Measurements from ENCODE around the gene CXCL16.

The CXCL16 gene, protein sequence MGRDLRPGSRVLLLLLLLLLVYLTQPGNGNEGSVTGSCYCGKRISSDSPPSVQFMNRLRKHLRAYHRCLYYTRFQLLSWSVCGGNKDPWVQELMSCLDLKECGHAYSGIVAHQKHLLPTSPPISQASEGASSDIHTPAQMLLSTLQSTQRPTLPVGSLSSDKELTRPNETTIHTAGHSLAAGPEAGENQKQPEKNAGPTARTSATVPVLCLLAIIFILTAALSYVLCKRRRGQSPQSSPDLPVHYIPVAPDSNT

GRCh38 chr17:4739122-4740024 is at the start of gene CXCL16, which contains the start of gene ZMYND15:
Gene CXCL16, minus strand, starts transcription at chr17:4739928. Its CDS starts 589 bp downstream, at chr17:4739339.
Gene ZMYND15, plus strand, starts transcription at chr17:4739833. Its CDS starts 716 bp downstream, at chr17:4740549.
- H3K9me3 Mint-ChIP-seq: no peaks in the 10 kb centered on the region
- H3K4me3 Mint-ChIP-seq: peak within 1 kb of the TSS; percentile 87
- peak within 1 kb of the TSS; percentile 42 for H3K27ac Mint-ChIP-seq
- no peaks in the 10 kb centered on the region for H3K36me3 Mint-ChIP-seq (ENCODE audit: low read depth)
- H3K4me1 Mint-ChIP-seq (ENCODE audit: low read depth): peaks cover 18% of the 10 kb centered on the region
- DNase-seq (ENCODE audit: low spot score): peak; percentile 49
- H3K27me3 Mint-ChIP-seq (ENCODE audit: low read depth): peaks cover 37% of the 10 kb centered on the region

DNA sequence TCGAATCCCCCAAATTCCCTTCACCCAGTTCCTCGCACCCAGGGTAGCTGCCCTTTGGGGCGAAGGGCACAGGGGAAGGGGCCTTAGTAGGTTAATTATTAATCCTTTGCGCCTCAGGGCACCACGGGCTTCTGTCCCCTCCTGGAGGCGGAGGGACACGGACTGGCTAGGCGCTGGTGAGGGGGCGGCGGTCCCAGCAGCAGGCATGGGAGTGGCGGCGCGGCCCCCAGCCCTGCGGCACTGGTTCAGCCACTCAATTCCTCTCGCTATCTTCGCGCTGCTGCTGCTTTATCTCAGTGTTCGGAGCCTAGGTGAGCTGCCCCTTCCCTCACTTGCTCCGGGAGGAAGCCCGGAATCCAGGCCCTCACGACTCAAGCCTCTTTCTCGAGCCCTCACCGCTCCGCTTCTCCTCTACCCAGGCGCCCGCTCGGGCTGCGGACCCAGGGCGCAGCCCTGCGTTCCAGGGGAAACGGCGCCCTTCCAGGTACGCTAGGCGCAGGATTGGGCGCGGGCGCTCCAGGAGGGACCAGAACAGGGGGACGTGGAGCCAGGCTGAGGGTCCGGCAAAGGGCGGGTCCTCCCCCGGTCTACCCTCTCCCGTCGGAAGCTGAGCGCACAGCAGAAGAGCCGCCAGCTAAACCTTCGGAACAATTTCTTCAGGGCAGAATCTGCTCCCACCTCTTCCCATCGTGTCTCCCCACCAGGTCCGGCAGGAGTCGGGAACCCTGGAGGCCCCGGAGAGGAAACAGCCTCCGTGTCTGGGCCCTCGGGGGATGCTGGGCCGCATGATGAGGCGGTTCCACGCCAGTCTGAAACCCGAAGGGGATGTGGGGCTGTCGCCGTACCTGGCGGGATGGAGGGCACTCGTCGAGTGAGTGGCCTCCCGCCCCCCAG is 49.3 kb upstream of the CXCL16 start, which contains the start of gene GLTPD2:
Gene GLTPD2 (plus strand): TSS at position 158 of the 894 bp plus-strand sequence. CDS start 48 bp downstream, at position 206.
- no peak for DNase-seq (ENCODE audit: low spot score)
- Mint-ChIP-seq H3K9me3 (no peaks in the 10 kb centered on the region), H3K27me3 (ENCODE audit: low read depth) (peaks cover 45% of the 10 kb centered on the region)

GRCh38 chr17:4788159-4788806 is 48.6 kb upstream of the CXCL16 start:
- peaks cover 22% of the 10 kb centered on the region for H3K4me1 Mint-ChIP-seq (ENCODE audit: low read depth)
- peaks cover 3% of the 10 kb centered on the region for H3K36me3 Mint-ChIP-seq (ENCODE audit: low read depth)
- no peak overlapping the region for H3K27ac Mint-ChIP-seq
- DNase-seq (ENCODE audit: low spot score): no peak
- no peaks in the 10 kb centered on the region for H3K9me3 Mint-ChIP-seq
- H3K27me3 Mint-ChIP-seq (ENCODE audit: low read depth): peaks cover 52% of the 10 kb centered on the region
- H3K4me3 Mint-ChIP-seq: peak overlapping the region; percentile 61

More for the DNA sequence above, 49.3 kb upstream of the CXCL16 start, which contains the start of gene GLTPD2:
- Mint-ChIP-seq H3K27ac (peak within 1 kb of the TSS; percentile 68), H3K4me3 (peak within 1 kb of the TSS; percentile 73), H3K4me1 (ENCODE audit: low read depth) (peaks cover 25% of the 10 kb centered on the region), H3K36me3 (ENCODE audit: low read depth) (peaks cover 3% of the 10 kb centered on the region)

DNA sequence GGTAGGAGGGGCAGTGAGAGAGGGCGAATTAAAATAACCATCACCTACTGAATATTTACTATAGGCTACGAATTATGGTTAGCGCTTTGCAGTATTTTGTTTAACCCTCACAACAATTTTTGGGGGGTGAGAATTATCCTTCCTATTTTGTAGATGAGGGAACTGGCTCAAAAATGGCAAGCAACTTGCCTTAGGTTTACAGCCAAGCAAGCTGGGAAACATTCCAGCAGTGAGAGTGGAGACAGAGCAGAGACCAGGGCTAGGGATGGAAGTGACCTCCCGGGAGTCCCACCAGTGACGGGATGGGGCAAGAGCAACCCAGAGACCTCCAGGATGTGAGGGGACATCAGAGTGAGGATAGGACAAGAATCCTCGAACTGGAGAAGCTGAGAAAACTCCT is 46.8 kb upstream of the CXCL16 start:
- peaks cover 23% of the 10 kb centered on the region for H3K4me1 Mint-ChIP-seq (ENCODE audit: low read depth)
- peaks cover 3% of the 10 kb centered on the region for H3K36me3 Mint-ChIP-seq (ENCODE audit: low read depth)
- no peak overlapping the region for H3K4me3 Mint-ChIP-seq
- no peaks in the 10 kb centered on the region for H3K9me3 Mint-ChIP-seq
- no peak overlapping the region for H3K27ac Mint-ChIP-seq
- H3K27me3 Mint-ChIP-seq (ENCODE audit: low read depth): peaks cover 62% of the 10 kb centered on the region
- DNase-seq (ENCODE audit: low spot score): no peak

GRCh38 chr17:4786106-4786511 is 46.4 kb upstream of the CXCL16 start, which contains the start of gene VMO1:
Gene VMO1, minus strand, starts transcription at chr17:4786364. Its CDS starts 12 bp downstream, at chr17:4786352.
- H3K4me3 Mint-ChIP-seq: peak within 1 kb of the TSS; percentile 34
- DNase-seq (ENCODE audit: low spot score): no peak
- no peaks in the 10 kb centered on the region for H3K9me3 Mint-ChIP-seq
- peaks cover 22% of the 10 kb centered on the region for H3K4me1 Mint-ChIP-seq (ENCODE audit: low read depth)
- H3K36me3 Mint-ChIP-seq (ENCODE audit: low read depth): peaks cover 3% of the 10 kb centered on the region
- peaks cover 62% of the 10 kb centered on the region for H3K27me3 Mint-ChIP-seq (ENCODE audit: low read depth)
- H3K27ac Mint-ChIP-seq: no peak within 1 kb of the TSS

GRCh38 chr17:4785311-4786105 is 45.8 kb upstream of the CXCL16 start:
- no peak for DNase-seq (ENCODE audit: low spot score)
- Mint-ChIP-seq H3K4me1 (ENCODE audit: low read depth) (peaks cover 18% of the 10 kb centered on the region), H3K9me3 (no peaks in the 10 kb centered on the region)

DNA sequence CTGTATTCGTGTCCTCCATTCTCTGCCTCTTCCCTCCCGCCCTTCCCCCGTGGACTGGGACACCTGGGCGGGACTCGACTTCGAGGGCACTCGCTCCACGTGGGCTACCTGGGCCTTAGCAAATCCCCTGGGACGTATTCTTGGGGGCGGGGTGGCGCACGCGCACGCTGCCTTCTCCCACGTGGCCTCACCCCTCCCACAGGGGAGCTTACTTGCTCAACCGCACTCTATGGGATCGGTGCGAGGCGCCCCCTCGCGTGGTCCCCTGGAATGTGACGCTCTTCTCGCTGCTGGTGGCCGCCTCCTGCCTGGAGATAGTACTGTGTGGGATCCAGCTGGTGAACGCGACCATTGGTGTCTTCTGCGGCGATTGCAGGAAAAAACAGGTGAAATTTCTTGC is 42.9 kb upstream of the CXCL16 start:
- peaks cover 66% of the 10 kb centered on the region for H3K27me3 Mint-ChIP-seq (ENCODE audit: low read depth)
- no peak overlapping the region for H3K27ac Mint-ChIP-seq
- H3K4me1 Mint-ChIP-seq (ENCODE audit: low read depth): peaks cover 15% of the 10 kb centered on the region
- H3K9me3 Mint-ChIP-seq: no peaks in the 10 kb centered on the region
- H3K36me3 Mint-ChIP-seq (ENCODE audit: low read depth): no peaks in the 10 kb centered on the region
- no peak overlapping the region for H3K4me3 Mint-ChIP-seq
- DNase-seq (ENCODE audit: low spot score): no peak

More at GRCh38 chr17:4785311-4786105, 45.8 kb upstream of the CXCL16 start:
- H3K36me3 Mint-ChIP-seq (ENCODE audit: low read depth): peaks cover 3% of the 10 kb centered on the region
- H3K27ac Mint-ChIP-seq: no peak overlapping the region
- peak overlapping the region; percentile 34 for H3K4me3 Mint-ChIP-seq
- peaks cover 67% of the 10 kb centered on the region for H3K27me3 Mint-ChIP-seq (ENCODE audit: low read depth)

DNA sequence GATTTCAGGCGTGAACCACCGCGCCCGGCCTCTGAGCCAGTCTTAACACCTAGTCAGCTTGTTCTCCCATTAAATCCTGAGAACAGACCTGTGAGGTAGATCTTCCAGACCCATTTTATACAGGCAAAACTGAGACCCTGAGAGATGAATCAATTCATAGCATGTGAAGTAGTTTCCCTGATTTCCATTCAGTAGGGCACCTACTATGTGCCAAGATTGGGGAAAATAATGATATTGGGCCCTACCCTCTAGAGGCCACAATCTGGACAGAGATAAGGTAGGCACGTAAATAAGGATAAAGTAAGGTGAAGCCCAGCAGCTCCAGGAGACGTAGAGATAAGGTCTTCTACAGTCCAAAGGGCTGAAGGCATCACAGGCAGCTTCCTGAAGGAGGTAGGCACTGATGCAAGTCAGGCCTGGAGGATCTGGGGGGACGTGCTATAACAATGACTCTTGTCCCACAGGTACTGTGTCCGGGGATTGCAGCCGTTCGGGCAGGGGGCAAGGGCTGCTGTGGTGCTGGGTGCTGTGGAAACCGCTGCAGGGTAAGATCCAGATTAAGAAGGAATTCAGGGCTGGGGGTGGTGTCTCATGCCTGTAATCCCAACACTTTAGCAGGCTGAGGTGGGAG is 40.7 kb upstream of the CXCL16 start:
- Mint-ChIP-seq H3K36me3 (ENCODE audit: low read depth) (no peaks in the 10 kb centered on the region), H3K4me1 (ENCODE audit: low read depth) (peaks cover 3% of the 10 kb centered on the region), H3K27ac (no peak overlapping the region), H3K4me3 (no peak overlapping the region), H3K9me3 (no peaks in the 10 kb centered on the region), H3K27me3 (ENCODE audit: low read depth) (peaks cover 45% of the 10 kb centered on the region)
- no peak for DNase-seq (ENCODE audit: low spot score)

- Mint-ChIP-seq H3K9me3 (no peaks in the 10 kb centered on the region), H3K4me3 (no peak overlapping the region), H3K36me3 (ENCODE audit: low read depth) (no peaks in the 10 kb centered on the region), H3K4me1 (ENCODE audit: low read depth) (peaks cover 1% of the 10 kb centered on the region), H3K27me3 (ENCODE audit: low read depth) (peaks cover 29% of the 10 kb centered on the region), H3K27ac (no peak overlapping the region)
- no peak for DNase-seq (ENCODE audit: low spot score)
Observed at GRCh38 chr17:4777969-4778760, 38.4 kb upstream of the CXCL16 start.

DNA sequence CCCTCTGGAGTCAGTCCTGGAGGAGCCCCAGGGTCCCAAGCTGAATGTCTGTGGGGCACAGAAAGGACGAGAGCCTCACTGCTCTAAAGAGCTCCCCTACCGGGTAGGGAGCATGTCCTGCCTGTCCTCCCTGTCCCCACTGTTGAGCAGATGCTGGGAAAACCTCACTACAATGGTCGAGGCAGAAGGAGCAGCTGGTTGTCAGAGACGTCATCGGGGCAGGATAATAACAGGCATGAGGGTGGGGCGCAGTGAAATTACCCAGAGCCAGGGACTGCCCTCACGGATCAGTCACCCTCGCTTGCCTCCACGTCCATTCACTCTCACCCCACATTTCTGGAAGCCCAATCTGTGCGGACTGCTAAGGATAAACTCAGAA is 32.5 kb upstream of the CXCL16 start:
- Mint-ChIP-seq H3K36me3 (ENCODE audit: low read depth) (no peaks in the 10 kb centered on the region), H3K27ac (no peak overlapping the region), H3K9me3 (no peaks in the 10 kb centered on the region), H3K27me3 (ENCODE audit: low read depth) (peaks cover 10% of the 10 kb centered on the region), H3K4me1 (ENCODE audit: low read depth) (peaks cover 10% of the 10 kb centered on the region), H3K4me3 (no peak overlapping the region)
- DNase-seq (ENCODE audit: low spot score): no peak

- Mint-ChIP-seq H3K4me1 (ENCODE audit: low read depth) (peaks cover 10% of the 10 kb centered on the region), H3K9me3 (no peaks in the 10 kb centered on the region), H3K27me3 (ENCODE audit: low read depth) (peaks cover 10% of the 10 kb centered on the region), H3K36me3 (ENCODE audit: low read depth) (no peaks in the 10 kb centered on the region), H3K27ac (peak within 1 kb of the TSS; percentile 3), H3K4me3 (peak within 1 kb of the TSS; percentile 21)
- no peak for DNase-seq (ENCODE audit: low spot score)
Observed at GRCh38 chr17:4771519-4772234, 31.9 kb upstream of the CXCL16 start, which contains the start of gene TM4SF5. Gene TM4SF5, plus strand, starts transcription at chr17:4771886. Its CDS starts 37 bp downstream, at chr17:4771923.

All from T-helper 2 cell treated with Interferon-gamma antibody and Interleukin-4, amounts not matched to agents 5 μg/mL and 100 μg/mL, for 36 hours (primary cell).